Measurements from ENCODE around the gene DNAAF6.
A peak's percentile ranks its signal among the peaks of the same experiment; 100 is the strongest.
"Not testable (repeated sequence)": the region's sequence is repeated elsewhere in the genome, so short reads cannot be mapped to it uniquely, and the experiment has no call there.

Gene DNAAF6

GRCh38 chrX:107205770-107206696 is at the start of gene DNAAF6, which contains the start of gene NUP62CL:
Gene DNAAF6, plus strand, starts transcription at chrX:107206611. Its CDS starts 6,265 bp downstream, at chrX:107212876.
Gene NUP62CL, minus strand, starts transcription at chrX:107206433. Its CDS starts 31,287 bp downstream, at chrX:107175146.
- peak in 36 of 58 donors; percentile 0 to 28 (median 2) for DNase-seq

DNA sequence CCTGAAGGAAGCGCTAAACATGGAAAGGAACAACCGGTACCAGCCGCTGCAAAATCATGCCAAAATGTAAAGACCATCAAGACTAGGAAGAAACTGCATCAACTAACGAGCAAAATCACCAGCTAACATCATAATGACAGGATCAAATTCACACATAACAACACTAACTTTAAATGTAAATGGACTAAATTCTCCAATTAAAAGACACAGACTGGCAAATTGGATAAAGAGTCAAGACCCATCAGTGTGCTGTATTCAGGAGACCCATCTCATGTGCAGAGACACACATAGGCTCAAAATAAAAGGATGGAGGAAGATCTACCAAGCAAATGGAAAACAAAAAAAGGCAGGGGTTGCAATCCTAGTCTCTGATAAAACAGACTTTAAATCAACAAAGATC is 48.8 kb upstream of the DNAAF6 start:
- DNase-seq: not testable (repeated sequence)

DNA sequence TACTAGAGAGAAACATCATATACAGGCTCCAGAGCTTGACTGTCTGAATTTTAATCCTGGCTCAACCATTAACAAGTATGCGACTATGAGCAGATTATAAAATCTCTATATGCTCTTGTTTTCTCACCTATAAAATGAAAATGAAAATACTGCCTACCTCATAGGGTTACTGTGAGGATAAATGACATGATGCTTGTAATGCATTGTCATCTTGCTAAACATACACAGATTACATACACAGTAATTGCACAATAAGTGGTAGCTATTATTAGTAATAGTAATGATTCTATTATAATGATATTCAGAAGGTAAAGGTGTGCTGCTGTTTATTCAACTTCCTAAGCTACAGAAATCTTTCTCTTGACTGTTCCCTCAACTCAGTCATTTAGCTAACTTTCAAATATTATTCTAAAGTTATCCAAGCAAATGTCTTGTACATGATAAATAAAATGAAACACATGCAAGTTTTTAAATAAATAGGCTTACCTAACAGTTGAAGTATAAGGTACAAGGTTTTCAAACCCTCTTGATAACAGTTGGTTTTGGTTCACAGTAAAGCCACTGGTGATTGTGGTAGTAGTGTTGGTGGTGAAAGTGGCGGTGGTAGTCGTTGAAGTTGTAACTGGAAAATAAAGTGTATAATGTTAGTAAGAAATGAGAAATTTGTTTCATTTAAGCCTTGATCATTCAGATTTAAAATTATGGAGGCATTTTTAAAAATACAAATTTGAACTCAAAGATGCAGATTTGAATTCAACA is 39.1 kb upstream of the DNAAF6 start:
- DNase-seq: no peak

DNA sequence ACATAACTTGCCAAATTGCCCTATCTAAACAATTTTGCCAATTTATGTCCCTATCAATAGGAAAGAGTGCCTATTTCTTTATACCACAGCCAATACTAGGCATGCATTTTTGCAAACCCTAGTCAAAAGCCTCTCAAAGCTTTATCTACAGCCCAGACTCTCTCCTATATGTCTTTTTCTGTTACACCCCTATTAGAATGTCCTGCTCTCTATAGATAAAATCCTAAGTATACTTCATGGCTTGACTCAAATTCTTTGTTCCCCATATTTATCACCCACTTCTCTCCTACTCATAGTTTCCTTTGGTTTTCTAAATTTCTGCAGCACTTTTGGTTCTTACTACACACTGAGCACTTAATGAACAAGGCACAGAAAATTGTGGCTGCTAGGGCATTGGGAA is 38.2 kb upstream of the DNAAF6 start:
- no peak for DNase-seq

- DNase-seq: no peak
Measured at GRCh38 chrX:107168712-107169111, 37.7 kb upstream of the DNAAF6 start.

- no peak for DNase-seq
Measured at GRCh38 chrX:107171369-107172102, 34.9 kb upstream of the DNAAF6 start.

GRCh38 chrX:107197319-107197718 is 9.1 kb upstream of the DNAAF6 start:
- DNase-seq: no peak

DNA sequence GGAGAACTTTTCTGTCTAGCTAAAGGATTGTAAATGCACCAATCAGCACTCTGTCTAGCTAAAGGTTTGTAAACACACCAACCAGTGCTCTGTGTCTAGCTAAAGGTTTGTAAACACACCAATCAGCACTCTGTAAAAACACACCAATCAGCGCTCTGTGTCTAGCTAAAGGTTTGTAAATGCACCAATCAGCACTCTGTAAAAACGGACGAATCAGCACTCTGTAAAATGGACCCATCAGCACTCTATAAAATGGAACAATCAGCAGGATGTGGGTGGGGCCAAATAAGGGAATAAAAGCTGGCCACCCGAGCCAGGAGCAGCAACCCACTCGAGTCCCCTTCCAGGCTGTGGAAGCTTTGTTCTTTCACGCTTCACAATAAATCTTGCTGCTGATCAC is 8.3 kb upstream of the DNAAF6 start:
- DNase-seq: not testable (repeated sequence)

DNA sequence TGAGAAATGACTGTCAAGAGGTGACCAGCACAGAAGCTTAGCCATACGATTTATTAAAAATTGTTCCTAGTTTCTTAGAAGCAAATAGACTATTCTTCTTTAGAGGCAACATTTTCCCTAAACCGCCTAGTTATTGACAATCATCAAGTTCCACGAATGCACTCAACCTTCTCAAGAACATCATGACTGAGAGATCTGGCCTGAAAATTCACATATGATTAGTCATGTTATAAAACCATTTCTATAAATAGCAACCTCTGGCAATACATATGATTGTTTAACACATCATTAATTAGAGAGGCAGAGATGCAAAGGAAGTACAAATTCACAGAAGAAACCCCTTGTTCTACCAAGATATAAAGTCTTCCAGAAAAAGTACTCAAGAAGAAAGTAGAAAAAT is 6.9 kb upstream of the DNAAF6 start:
- DNase-seq: no peak

DNA sequence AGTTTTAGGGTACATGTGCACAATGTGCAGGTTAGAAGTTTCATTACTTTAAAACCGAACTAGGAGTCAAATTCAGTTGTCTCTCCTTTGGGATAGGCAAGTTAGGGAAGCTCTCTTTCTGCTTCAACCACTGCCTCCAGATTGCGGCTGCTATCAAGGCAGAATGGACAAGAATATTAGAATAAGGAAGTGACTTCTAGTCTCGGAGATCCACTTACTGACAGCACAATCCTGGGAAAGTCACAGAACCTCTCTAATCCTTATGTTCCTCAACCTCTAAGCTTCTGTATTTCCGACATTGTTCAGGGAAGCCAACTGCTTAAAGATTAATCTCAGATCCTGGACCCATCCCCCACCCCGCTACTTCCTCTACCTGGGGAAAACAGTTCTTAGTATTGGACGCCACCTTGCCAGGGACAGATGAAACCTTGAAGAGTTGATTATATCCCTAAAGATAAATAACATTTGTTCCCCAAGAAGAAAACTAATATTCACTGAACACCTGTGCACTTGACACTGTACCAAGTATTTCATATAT is 2.3 kb upstream of the DNAAF6 start:
- no peak for DNase-seq

DNA sequence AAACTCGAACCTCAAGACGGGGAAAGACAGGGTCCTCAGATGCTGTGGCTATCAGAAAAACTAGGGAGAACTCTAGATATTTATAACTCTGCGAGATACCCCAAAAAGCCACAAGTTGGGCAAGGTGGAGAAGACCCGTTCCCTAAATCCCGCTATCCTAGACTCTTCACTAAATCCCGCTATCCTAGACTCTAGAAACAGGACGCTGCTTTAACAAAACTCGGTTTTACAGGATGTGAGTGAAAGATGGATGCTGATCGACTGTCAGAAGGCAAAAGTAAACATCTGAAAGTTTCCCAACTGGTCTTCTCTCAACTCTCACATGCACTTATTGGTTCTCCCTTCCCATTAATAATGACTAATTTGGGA is 270 bp downstream of the DNAAF6 start:
- no peak for DNase-seq

DNA sequence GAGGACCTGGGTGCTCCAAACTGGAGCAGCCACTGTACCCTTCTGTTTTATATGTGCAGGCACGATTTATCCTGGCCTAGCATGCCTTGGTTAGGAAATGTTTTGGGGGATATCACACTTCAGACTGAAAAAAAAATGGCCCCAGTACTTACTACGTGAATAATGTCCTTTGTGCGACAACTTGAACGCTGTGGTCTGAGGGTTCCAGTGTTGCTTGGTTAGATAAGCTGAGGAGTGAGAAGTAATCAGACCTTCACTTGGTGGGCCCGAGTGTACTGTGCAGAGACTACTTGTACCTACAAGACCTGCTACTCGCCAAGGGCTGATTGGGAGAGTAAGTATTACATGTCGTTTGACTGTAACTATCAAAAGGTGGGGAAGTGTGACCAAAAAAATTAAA is 678 bp downstream of the DNAAF6 start:
- no peak for DNase-seq

GRCh38 chrX:107207943-107208342 is 1.5 kb downstream of the DNAAF6 start:
- no peak for DNase-seq

- no peak for DNase-seq
Measured at GRCh38 chrX:107213477-107213876, 7.1 kb downstream of the DNAAF6 start.

- DNase-seq: no peak
Measured at GRCh38 chrX:107226757-107227156, 20.3 kb downstream of the DNAAF6 start.

DNA sequence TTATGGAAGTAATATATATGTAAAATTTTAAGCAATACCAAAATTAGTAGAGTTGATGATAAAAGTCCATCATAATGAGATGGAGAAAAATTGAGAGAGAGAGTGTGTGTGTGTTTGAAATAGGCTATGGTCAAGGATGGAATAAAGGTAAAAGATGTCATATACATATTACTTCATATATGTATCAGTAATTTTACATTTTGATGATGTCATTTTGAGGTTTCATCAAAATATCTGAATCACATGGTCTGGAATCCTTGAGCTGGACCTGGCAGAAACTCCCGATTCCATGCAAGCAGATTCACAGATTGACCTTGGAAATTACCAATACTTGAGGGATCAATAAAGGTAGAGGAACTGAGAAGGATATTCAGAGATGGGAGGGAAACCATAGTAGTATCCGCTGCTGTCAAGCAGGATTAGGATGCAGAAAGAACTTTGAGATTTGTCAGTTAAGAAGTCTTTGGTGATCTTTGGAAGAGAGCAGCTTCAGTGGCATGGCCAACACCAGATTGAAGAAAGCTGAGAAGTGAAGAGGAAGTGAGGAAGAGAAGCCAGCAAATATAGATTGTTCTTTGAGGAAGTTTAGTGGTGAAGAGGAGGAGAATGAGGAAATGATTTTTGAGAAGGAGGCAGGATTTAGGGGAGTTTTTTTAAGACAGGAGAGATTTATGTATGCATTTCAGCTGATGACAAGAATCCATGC is 21.5 kb downstream of the DNAAF6 start:
- no peak for DNase-seq

GRCh38 chrX:107228486-107228819 is 22.0 kb downstream of the DNAAF6 start:
- no peak for DNase-seq

GRCh38 chrX:107272431-107272921 is 66.1 kb downstream of the DNAAF6 start:
- DNase-seq: no peak

GRCh38 chrX:107273795-107274194 is 67.4 kb downstream of the DNAAF6 start:
- DNase-seq: no peak

GRCh38 chrX:107288676-107289075 is 82.3 kb downstream of the DNAAF6 start:
- no peak for DNase-seq

DNA sequence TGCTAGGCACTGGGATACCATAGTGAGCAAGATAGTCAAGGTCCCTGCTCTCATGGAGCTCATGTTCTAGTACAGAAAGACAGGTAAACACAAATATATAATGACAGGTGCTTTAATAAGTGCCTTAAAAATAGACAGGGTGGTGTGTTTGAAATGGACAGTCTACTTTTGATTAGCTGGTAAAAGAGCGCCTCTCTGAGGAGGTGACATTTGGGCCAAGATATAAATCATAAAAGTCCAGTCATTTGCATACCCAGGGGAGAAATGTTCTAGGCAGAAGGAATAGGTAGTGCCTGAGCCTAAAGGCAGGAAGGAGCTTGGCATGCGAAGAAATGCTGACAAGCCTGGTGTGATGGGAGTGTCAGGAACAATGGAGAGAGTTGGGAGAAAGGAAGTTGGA is 83.6 kb downstream of the DNAAF6 start:
- no peak for DNase-seq

All from anterior cingulate cortex (tissue), 58 donors.